ENCODE results near the gene RFX4. TPM values are rescaled to one million over a fixed set of nuclear protein-coding genes. Genes with fewer than 3 reads are reported as not detected.
A peak's percentile ranks its signal among the peaks of the same experiment; 100 is the strongest.

Gene RFX4
- total RNA-seq, 1 donor from 2014 or later = 3.4 TPM

- Mint-ChIP-seq H3K27me3 (ENCODE audit: insufficient read depth, low read depth) (peaks cover 2% of the 10 kb centered on the region), H3K4me3 (no peak overlapping the region), H3K27ac (peak overlapping the region; percentile 22), H3K4me1 (peaks cover 34% of the 10 kb centered on the region), H3K36me3 (peaks cover 76% of the 10 kb centered on the region), H3K9me3 (no peaks in the 10 kb centered on the region)
- H3K4me3 ChIP-seq = no peak overlapping the region
- no peak overlapping the region for H2AFZ ChIP-seq (replicated peaks)
- H3F3A ChIP-seq (ENCODE audit: low read depth) = no peaks in the 10 kb centered on the region
- no peaks in the 10 kb centered on the region for H3K9me3 ChIP-seq (ENCODE audit: low read depth)
- no peak for DNase-seq (ENCODE audit: low spot score)
- no peak overlapping the region for H3K4me2 ChIP-seq
- no peaks in the 10 kb centered on the region for H3K79me2 ChIP-seq (ENCODE audit: low read depth)
- H3K27ac ChIP-seq = no peak overlapping the region
- H3K4me1 ChIP-seq = peaks cover 26% of the 10 kb centered on the region
- no peaks in the 10 kb centered on the region for H4K20me1 ChIP-seq (ENCODE audit: low read depth)
- no peak overlapping the region for H3K9ac ChIP-seq
- no peaks in the 10 kb centered on the region for H3K36me3 ChIP-seq
- H3K27me3 ChIP-seq = no peaks in the 10 kb centered on the region
- TF ChIP-seq EZH2phosphoT487 (IDR thresholded peaks at IDR 0.05) = no peak
- TF ChIP-seq CTCF (IDR thresholded peaks at IDR 0.05) = no peak
- TF ChIP-seq EZH2 (IDR thresholded peaks at IDR 0.05) = no peak
These were observed 153.5 kb downstream of the RFX4 start for GRCh38 chr12:106736051-106736957.

GRCh38 chr12:106739318-106739717, 156.5 kb downstream of the RFX4 start:
- DNase-seq (ENCODE audit: low spot score) = no peak
- Mint-ChIP-seq H3K4me3 (no peak overlapping the region), H3K4me1 (peaks cover 56% of the 10 kb centered on the region), H3K36me3 (peaks cover 61% of the 10 kb centered on the region), H3K9me3 (no peaks in the 10 kb centered on the region), H3K27ac (no peak overlapping the region), H3K27me3 (ENCODE audit: insufficient read depth, low read depth) (no peaks in the 10 kb centered on the region)
- Histone ChIP-seq H2AFZ (replicated peaks) (no peak overlapping the region), H3K9me3 (ENCODE audit: low read depth) (no peaks in the 10 kb centered on the region), H3K27me3 (no peaks in the 10 kb centered on the region), H3K27ac (no peak overlapping the region), H3K4me2 (no peak overlapping the region), H3K9ac (no peak overlapping the region), H3K4me3 (no peak overlapping the region), H4K20me1 (ENCODE audit: low read depth) (no peaks in the 10 kb centered on the region), H3F3A (ENCODE audit: low read depth) (peaks cover 25% of the 10 kb centered on the region), H3K4me1 (peaks cover 51% of the 10 kb centered on the region), H3K79me2 (ENCODE audit: low read depth) (no peaks in the 10 kb centered on the region), H3K36me3 (no peaks in the 10 kb centered on the region)
- TF ChIP-seq EZH2 (IDR thresholded peaks at IDR 0.05) (no peak), CTCF (IDR thresholded peaks at IDR 0.05) (no peak), EZH2phosphoT487 (IDR thresholded peaks at IDR 0.05) (no peak)

- Mint-ChIP-seq H3K36me3 (peaks cover 56% of the 10 kb centered on the region), H3K4me1 (peaks cover 61% of the 10 kb centered on the region), H3K9me3 (no peaks in the 10 kb centered on the region), H3K4me3 (no peak overlapping the region), H3K27ac (no peak overlapping the region), H3K27me3 (ENCODE audit: insufficient read depth, low read depth) (no peaks in the 10 kb centered on the region)
- H3K9ac ChIP-seq = no peak overlapping the region
- H3K9me3 ChIP-seq (ENCODE audit: low read depth) = no peaks in the 10 kb centered on the region
- no peak overlapping the region for H3K27ac ChIP-seq
- H3K4me3 ChIP-seq = no peak overlapping the region
- no peak overlapping the region for H3K4me2 ChIP-seq
- H4K20me1 ChIP-seq (ENCODE audit: low read depth) = no peaks in the 10 kb centered on the region
- no peaks in the 10 kb centered on the region for H3K36me3 ChIP-seq
- TF ChIP-seq CTCF (IDR thresholded peaks at IDR 0.05) (no peak), EZH2phosphoT487 (IDR thresholded peaks at IDR 0.05) (no peak), EZH2 (IDR thresholded peaks at IDR 0.05) (no peak)
- DNase-seq (ENCODE audit: low spot score) = no peak
- peaks cover 32% of the 10 kb centered on the region for H3F3A ChIP-seq (ENCODE audit: low read depth)
- H3K4me1 ChIP-seq = peaks cover 58% of the 10 kb centered on the region
- no peaks in the 10 kb centered on the region for H3K79me2 ChIP-seq (ENCODE audit: low read depth)
- H2AFZ ChIP-seq (replicated peaks) = no peak overlapping the region
- no peaks in the 10 kb centered on the region for H3K27me3 ChIP-seq
These were observed 157.2 kb downstream of the RFX4 start for GRCh38 chr12:106739815-106740530.

All from neural progenitor cell (in vitro differentiated cells).